C4-2B (cell line): Measurements from ENCODE around the gene PTPN11.

ENCODE experiments used
- ZFX ChIP-seq: fragments of 450-650 bp; IDR thresholded peaks from 2 replicates; pipeline ENCODE4 v1.6.1; 2017
- TF ChIP-seq, protein P1 (sequence below): fragments of 450-650 bp; conservative IDR thresholded peaks from 2 replicates; pipeline ENCODE4 v1.5.1; 2017; ENCODE audit warnings: mild to moderate bottlenecking

- TF ChIP-seq ZFX = no peak
- TF ChIP-seq, protein P1, sequence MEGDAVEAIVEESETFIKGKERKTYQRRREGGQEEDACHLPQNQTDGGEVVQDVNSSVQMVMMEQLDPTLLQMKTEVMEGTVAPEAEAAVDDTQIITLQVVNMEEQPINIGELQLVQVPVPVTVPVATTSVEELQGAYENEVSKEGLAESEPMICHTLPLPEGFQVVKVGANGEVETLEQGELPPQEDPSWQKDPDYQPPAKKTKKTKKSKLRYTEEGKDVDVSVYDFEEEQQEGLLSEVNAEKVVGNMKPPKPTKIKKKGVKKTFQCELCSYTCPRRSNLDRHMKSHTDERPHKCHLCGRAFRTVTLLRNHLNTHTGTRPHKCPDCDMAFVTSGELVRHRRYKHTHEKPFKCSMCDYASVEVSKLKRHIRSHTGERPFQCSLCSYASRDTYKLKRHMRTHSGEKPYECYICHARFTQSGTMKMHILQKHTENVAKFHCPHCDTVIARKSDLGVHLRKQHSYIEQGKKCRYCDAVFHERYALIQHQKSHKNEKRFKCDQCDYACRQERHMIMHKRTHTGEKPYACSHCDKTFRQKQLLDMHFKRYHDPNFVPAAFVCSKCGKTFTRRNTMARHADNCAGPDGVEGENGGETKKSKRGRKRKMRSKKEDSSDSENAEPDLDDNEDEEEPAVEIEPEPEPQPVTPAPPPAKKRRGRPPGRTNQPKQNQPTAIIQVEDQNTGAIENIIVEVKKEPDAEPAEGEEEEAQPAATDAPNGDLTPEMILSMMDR = no peak
These were observed 108.3 kb downstream of the PTPN11 start for GRCh38 chr12:112527082-112527481.
